GM18951 (cell line): ENCODE data around the gene SAMD7.

Experiments used
- POLR2A ChIP-seq: IDR thresholded peaks from 4 replicates; pipeline ENCODE4 v1.6.1; 2011; ENCODE audit warnings: mild to moderate bottlenecking; ENCODE audit not compliant: insufficient read length, insufficient read depth; ENCODE audit errors: extremely low read depth
- in situ Hi-C: fragments of 300-500 bp; cut with MboI; formaldehyde crosslinking; loops from one replicate; pipeline ENCODE4 v1.12.0; 2022; ENCODE audit warnings: low sequenced_read_pairs, mixed read lengths, inconsistent platforms; ENCODE audit not compliant: unreplicated experiment

The SAMD7 gene

GRCh38 chr3:169955406-169955805 is 44.0 kb downstream of the SAMD7 start:
- no peak for TF ChIP-seq POLR2A
- in situ Hi-C loops, result no loop called here

GRCh38 chr3:169964176-169964575 is 52.8 kb downstream of the SAMD7 start:
- in situ Hi-C loops, result no loop called here

DNA sequence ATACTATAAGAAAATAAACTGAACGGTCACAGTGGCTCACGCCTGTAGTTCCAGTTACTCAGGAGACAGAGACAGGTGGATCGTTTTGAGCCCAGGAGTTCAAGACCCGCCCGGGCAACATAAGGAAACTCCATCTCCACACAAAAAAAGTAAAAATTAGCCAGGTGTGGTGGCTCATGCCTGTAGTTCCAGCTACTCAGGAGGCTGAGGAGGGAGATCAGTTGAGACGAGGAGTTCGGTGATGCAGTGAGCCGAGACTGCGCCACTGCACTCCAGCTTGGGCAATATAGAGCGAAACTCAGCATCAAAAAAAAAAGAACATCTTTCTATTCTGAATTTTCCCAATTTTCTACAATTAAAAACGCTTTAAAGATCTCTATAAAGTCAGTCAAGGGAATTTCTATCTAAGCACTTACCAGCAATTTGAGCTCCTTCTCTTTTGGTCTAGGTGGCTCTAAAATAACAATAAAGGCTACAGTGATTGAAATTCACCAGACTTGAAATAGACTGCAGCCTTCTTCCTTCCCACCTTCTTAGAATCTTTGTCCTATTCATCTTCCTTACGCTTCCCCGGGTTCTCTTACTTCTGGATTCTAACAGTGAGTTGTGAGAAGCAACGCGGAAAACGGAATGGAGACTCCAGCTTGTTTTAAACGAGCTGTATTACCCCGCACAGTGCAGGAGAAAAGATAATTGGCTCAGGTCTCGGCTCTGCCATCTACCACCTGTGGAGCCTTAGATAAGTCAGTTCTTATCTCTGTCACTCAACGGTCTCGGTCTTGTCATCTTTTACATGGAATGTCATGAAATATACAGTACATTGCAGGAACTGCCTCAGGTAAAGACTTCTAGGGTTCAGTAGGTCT is 54.4 kb downstream of the SAMD7 start:
- TF ChIP-seq POLR2A, result no peak
- in situ Hi-C loops, result no loop called here

More at GRCh38 chr3:169964176-169964575, 52.8 kb downstream of the SAMD7 start:
- no peak for TF ChIP-seq POLR2A

GRCh38 chr3:169966428-169966950 is 55.1 kb downstream of the SAMD7 start, which contains the start of gene SEC62:
Gene SEC62, plus strand, starts transcription at chr3:169966807. Its CDS starts 16 bp downstream, at chr3:169966823.
- in situ Hi-C loops, result no loop called here

GRCh38 chr3:169966951-169967915 is 55.9 kb downstream of the SAMD7 start:
- TF ChIP-seq POLR2A, result no peak
- in situ Hi-C loops, result no loop called here

More at GRCh38 chr3:169966428-169966950, 55.1 kb downstream of the SAMD7 start, which contains the start of gene SEC62:
- TF ChIP-seq POLR2A, result peak; percentile 90

- in situ Hi-C loops, result no loop called here
- no peak for TF ChIP-seq POLR2A
These were observed 57.0 kb downstream of the SAMD7 start for GRCh38 chr3:169968224-169968885.

DNA sequence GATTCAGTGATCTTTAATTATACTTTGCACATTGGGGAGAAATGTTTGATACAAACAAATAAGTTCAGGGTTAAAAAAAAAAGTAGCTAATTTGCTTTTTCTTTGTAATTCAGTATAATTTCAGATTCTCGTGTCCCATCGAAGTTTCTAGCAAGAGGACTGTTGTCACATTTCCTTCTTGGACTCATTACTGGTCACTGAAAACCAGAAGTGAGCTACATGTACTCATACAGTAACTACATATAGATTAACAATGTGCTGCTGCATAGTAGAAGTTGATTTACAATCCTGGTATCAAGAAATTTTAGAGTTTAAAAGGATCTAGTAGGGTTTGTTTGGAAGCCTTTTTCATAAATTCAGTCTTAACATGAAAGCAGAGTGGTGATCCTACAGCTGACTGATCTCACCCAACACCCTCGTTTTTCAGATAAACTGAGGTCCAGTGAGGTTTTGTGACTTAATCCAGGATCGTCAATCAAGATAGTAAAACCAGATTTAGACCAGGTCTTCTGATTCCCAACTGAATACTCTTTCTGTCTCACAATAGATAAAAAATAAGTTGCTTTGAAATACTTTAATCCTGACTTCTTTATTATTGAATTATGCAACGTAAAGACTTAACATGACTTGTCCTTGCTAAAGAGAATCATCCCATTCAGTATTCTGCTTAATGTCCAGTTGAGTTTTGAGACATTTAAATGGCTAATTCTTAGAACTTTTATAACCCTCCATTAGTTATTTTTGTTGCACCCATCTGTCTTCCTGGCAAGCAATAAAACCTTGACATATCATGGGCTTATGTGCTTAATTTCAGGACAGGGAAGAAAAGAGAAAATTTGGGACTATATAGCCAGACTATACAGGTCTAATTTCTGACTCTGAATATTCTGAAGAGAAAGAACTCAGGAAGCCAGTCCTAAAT is 58.1 kb downstream of the SAMD7 start:
- no peak for TF ChIP-seq POLR2A
- in situ Hi-C loops, result no loop called here

- no peak for TF ChIP-seq POLR2A
- in situ Hi-C loops, result no loop called here
These were observed 59.5 kb downstream of the SAMD7 start for GRCh38 chr3:169970847-169971246.

DNA sequence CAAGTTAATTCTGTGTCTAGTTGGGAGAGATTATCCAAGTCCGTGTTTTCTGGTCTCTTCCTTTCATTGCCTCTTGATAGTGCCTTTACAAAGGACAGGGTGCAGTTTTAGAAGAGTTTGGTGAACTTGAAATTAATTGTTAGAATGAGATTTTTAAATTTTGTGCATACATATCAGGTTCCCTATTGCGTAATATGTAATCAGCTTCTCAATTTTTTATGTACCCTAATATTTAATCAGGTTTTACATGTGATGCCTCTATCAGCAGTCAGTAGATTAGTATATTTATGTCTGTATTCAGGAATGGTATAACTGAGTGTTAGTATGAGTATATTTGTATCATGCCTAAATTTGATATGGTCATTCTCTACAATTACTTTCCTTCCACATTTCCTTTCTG is 60.1 kb downstream of the SAMD7 start:
- in situ Hi-C loops, result no loop called here
- TF ChIP-seq POLR2A, result no peak

DNA sequence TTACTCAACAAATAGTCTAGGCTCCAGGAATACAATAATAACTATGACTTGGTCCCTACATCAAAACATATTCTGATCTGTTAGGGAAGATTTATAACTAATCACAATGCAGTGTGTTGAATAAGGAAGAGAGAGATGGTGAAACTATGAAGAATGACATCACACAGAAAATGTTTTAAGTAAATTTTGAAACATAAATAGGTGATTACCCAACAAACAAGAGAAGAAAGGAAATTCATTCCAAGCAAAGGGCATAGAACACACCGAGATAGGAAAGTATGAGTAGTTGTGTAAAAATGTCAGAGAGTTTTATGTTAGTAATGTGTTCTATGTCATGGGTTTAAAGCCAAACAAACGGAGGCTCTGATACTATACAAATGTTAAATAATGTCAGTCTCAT is 68.7 kb downstream of the SAMD7 start:
- in situ Hi-C loops, result no loop called here
- TF ChIP-seq POLR2A, result no peak

- TF ChIP-seq POLR2A, result no peak
- in situ Hi-C loops, result no loop called here
These were observed 72.9 kb downstream of the SAMD7 start for GRCh38 chr3:169984292-169984691.
